ENCODE results near the gene EXOSC10. TPM values are rescaled to one million over a fixed set of nuclear protein-coding genes. Genes with fewer than 3 reads are reported as not detected.

Gene EXOSC10
- total RNA-seq, 2 donors from 2014 or later = 37.9 to 83.4 TPM

GRCh38 chr1:11143907-11144306 is 44.2 kb upstream of the EXOSC10 start:
- Histone ChIP-seq H3K9me3 (no peaks in the 10 kb centered on the region), H3K27me3 (no peaks in the 10 kb centered on the region), H3K4me1 (no peaks in the 10 kb centered on the region), H3K27ac (no peak overlapping the region), H3K36me3 (replicated peaks in 1 of 2; ENCODE audit: insufficient read depth in 1 of 2, low read depth in 2 of 2) (peaks cover 0 to 22% of the 10 kb centered on the region in 2 donors), H3K4me3 (no peak overlapping the region)
- intact Hi-C loops (cut with DNase I) = no loop called here
- 79 to 83% methylated on average over 2 of the region's 2 CpGs for WGBS, 2 donors
- no peak for ATAC-seq
- TF ChIP-seq, protein P1, sequence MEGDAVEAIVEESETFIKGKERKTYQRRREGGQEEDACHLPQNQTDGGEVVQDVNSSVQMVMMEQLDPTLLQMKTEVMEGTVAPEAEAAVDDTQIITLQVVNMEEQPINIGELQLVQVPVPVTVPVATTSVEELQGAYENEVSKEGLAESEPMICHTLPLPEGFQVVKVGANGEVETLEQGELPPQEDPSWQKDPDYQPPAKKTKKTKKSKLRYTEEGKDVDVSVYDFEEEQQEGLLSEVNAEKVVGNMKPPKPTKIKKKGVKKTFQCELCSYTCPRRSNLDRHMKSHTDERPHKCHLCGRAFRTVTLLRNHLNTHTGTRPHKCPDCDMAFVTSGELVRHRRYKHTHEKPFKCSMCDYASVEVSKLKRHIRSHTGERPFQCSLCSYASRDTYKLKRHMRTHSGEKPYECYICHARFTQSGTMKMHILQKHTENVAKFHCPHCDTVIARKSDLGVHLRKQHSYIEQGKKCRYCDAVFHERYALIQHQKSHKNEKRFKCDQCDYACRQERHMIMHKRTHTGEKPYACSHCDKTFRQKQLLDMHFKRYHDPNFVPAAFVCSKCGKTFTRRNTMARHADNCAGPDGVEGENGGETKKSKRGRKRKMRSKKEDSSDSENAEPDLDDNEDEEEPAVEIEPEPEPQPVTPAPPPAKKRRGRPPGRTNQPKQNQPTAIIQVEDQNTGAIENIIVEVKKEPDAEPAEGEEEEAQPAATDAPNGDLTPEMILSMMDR (IDR thresholded peaks at IDR 0.05) = no peak
- TF ChIP-seq POLR2A (IDR thresholded peaks at IDR 0.05) = no peak
- DNase-seq = no peak

- ATAC-seq (no peak), DNase-seq (no peak)
- Histone ChIP-seq H3K4me1 (no peaks in the 10 kb centered on the region), H3K4me3 (no peak overlapping the region), H3K9me3 (no peaks in the 10 kb centered on the region), H3K27me3 (no peaks in the 10 kb centered on the region), H3K36me3 (replicated peaks in 1 of 2; ENCODE audit: insufficient read depth in 1 of 2, low read depth in 2 of 2) (peaks cover 0 to 22% of the 10 kb centered on the region in 2 donors), H3K27ac (no peak overlapping the region)
- intact Hi-C loops (cut with DNase I) = no loop called here
- TF ChIP-seq, protein P1 (IDR thresholded peaks at IDR 0.05) = no peak
- no peak for TF ChIP-seq POLR2A (IDR thresholded peaks at IDR 0.05)
- WGBS, 2 donors = 96% methylated on average over 5 of the region's 5 CpGs
Measured at GRCh38 chr1:11143401-11143800, 43.7 kb upstream of the EXOSC10 start.

- no peak overlapping the region for H3K27ac ChIP-seq
- no peaks in the 10 kb centered on the region for H3K9me3 ChIP-seq
- no peak overlapping the region for H3K4me3 ChIP-seq
- peaks cover 0 to 22% of the 10 kb centered on the region in 2 donors for H3K36me3 ChIP-seq (replicated peaks in 1 of 2; ENCODE audit: insufficient read depth in 1 of 2, low read depth in 2 of 2)
- DNase-seq (no peak), ATAC-seq (no peak)
- H3K27me3 ChIP-seq = no peaks in the 10 kb centered on the region
- no peak for TF ChIP-seq POLR2A (IDR thresholded peaks at IDR 0.05)
- TF ChIP-seq, protein P1 (IDR thresholded peaks at IDR 0.05) = no peak
- intact Hi-C loops (cut with DNase I) = no loop called here
- H3K4me1 ChIP-seq = no peaks in the 10 kb centered on the region
- 85 to 96% methylated on average over 4 of the region's 4 CpGs for WGBS, 2 donors
Measured at GRCh38 chr1:11142618-11143391, 43.1 kb upstream of the EXOSC10 start.

GRCh38 chr1:11138952-11139351 is 39.3 kb upstream of the EXOSC10 start:
- H3K4me3 ChIP-seq = no peak overlapping the region
- peaks cover 0 to 7% of the 10 kb centered on the region in 2 donors for H3K36me3 ChIP-seq (replicated peaks in 1 of 2; ENCODE audit: insufficient read depth in 1 of 2, low read depth in 2 of 2)
- H3K27ac ChIP-seq = no peak overlapping the region
- H3K4me1 ChIP-seq = no peaks in the 10 kb centered on the region
- ATAC-seq = no peak
- no peak for DNase-seq
- intact Hi-C loops (cut with DNase I) = no loop called here
- H3K9me3 ChIP-seq = no peaks in the 10 kb centered on the region
- TF ChIP-seq, protein P1 (IDR thresholded peaks at IDR 0.05) = no peak
- TF ChIP-seq POLR2A (IDR thresholded peaks at IDR 0.05) = no peak
- WGBS, 2 donors = 88 to 93% methylated on average over 3 of the region's 3 CpGs
- no peaks in the 10 kb centered on the region for H3K27me3 ChIP-seq

GRCh38 chr1:11138029-11138428 is 38.4 kb upstream of the EXOSC10 start:
- H3K27ac ChIP-seq = no peak overlapping the region
- 74 to 82% methylated on average over 1 of the region's 1 CpG for WGBS, 2 donors
- no peak overlapping the region for H3K4me3 ChIP-seq
- H3K4me1 ChIP-seq = no peaks in the 10 kb centered on the region
- no peaks in the 10 kb centered on the region for H3K9me3 ChIP-seq
- TF ChIP-seq, protein P1 (IDR thresholded peaks at IDR 0.05) = no peak
- no peak for TF ChIP-seq POLR2A (IDR thresholded peaks at IDR 0.05)
- ATAC-seq (no peak), DNase-seq (no peak)
- H3K27me3 ChIP-seq = no peaks in the 10 kb centered on the region
- H3K36me3 ChIP-seq (replicated peaks in 1 of 2; ENCODE audit: insufficient read depth in 1 of 2, low read depth in 2 of 2) = peaks cover 0 to 10% of the 10 kb centered on the region in 2 donors
- intact Hi-C loops (cut with DNase I) = no loop called here

Measured in body of pancreas (tissue), 4 donors.